GM21825 (cell line): ENCODE measurements around the gene TRAF1.

Experiments
- ATAC-seq: cut with Tn5 transposase; IDR thresholded peaks from one replicate; pipeline ENCODE4 v1.9.1; 2021; ENCODE audit warnings: mild to moderate bottlenecking, moderate library complexity; ENCODE audit not compliant: unreplicated experiment

The TRAF1 gene

GRCh38 chr9:120941046-120941770 lies 14.6 kb upstream of the TRAF1 start:
- ATAC-seq = no peak

GRCh38 chr9:120940573-120940972 lies 14.0 kb upstream of the TRAF1 start:
- ATAC-seq = no peak

DNA sequence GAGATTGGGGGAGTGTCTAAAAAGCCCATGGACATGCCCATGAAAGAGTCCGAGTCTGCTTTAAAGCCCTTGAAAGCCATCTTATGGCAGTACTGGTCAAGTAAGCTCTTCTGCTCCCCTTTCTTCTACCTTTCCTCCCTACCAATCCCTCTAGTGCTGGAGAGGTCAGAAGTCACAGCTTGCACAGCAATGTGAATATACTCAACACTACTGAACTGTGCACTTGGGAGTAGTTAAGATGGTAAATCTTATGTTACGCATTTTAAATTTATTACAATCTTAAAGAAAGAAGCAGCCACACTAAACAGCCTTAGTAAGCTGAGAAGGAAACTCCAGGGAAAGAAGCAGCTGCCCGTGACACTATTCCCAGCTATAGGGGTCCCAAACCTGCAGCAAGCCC lies 12.3 kb upstream of the TRAF1 start:
- ATAC-seq = no peak

- no peak for ATAC-seq
Measured at GRCh38 chr9:120937596-120937995, 11.0 kb upstream of the TRAF1 start.

GRCh38 chr9:120937127-120937526 lies 10.5 kb upstream of the TRAF1 start:
- no peak for ATAC-seq

DNA sequence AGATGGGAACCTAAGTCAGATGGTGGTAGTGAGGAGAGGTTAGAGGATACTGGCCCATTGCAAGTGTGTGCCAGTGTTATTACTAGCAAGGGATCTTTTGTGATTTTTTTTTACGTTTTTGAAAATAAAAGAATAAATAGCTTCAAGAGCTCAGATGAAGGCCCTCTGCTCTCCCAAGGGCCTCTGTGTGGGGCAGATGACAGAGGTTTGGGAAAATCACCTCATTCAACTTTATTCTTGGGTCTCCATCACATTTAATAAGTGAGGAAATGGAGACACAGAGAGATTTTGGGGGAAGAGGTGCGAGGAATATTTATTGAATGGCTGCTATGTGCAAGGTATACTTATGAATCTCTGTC lies 10.1 kb upstream of the TRAF1 start:
- ATAC-seq = no peak

GRCh38 chr9:120936011-120936763 lies 9.6 kb upstream of the TRAF1 start:
- no peak for ATAC-seq

GRCh38 chr9:120935383-120935857 lies 8.8 kb upstream of the TRAF1 start:
- no peak for ATAC-seq

GRCh38 chr9:120934281-120934680 lies 7.7 kb upstream of the TRAF1 start:
- ATAC-seq = no peak

DNA sequence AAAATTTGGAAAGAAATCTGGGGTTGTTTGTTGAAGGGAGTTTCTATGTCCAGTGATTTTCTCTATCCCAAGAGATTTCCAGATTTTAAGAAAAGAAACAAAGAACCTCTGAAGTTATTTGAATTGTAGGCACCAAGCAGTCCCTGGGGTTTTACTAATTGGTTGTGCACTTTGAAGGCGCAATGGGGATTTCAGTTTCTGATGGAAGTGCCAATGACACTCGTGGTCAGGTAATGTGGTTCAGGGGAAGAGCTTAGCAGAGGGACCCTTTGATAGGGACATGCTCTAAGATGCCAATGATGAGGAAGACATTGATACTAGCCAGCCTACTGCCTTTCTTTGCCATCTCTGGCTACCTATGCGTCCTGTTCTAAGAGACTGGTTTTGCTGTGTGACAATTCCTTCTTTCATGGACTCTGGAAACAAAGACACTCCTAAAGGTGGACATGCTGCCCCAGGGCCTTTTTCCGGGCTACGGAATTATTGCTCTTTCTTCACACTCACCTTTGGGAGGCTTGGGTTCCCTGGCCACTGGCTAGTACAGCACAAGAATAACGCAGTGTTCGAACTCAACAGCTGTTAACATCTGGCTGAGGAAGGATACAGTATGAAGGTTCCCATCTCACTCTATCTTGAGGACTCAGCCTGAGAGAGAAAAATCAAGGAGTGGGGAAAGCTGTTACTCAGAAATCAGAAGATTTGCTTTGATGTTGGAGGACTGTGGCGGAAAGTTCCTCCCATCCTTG lies 6.9 kb upstream of the TRAF1 start:
- ATAC-seq = no peak

DNA sequence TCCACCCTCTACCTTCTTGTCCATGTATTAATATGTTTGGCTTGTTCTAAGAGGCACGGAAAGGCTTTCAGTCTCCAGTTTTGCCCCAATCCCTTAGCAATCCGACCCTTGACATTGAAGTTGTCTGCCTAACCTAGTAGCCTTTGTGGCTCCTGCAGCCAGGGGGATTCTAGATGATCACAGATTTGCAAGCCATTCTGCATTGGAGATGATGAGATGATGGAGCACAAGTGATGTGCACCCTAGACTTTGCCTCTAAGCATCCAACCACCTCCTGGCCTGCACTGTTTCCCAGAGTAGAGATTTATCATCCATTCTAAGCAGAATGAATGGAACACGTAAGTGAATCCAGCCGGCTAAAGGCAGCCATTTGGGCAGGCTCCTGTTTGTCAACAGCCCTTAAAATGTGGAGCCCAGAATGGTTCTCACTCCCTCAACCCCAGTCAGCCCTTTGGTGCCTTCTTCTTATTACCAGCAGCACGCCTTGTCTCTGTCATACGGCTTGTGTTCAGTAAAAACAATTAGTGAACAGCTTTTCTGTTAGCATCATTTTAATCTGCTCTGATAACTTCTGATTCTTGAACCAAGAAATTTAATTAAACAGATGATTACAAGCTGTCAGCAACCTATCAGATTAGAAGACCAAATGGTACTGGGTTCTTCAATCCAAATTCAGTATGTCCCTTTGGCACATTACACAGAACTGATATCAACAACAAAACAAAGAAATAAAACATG lies 5.7 kb upstream of the TRAF1 start:
- ATAC-seq = no peak

GRCh38 chr9:120931231-120932085 lies 4.9 kb upstream of the TRAF1 start:
- ATAC-seq = peak; percentile 44

GRCh38 chr9:120929229-120929791 lies 2.7 kb upstream of the TRAF1 start:
- no peak for ATAC-seq

GRCh38 chr9:120928483-120929228 lies 2.1 kb upstream of the TRAF1 start:
- ATAC-seq = peak; percentile 31

- ATAC-seq = no peak
Measured at GRCh38 chr9:120928015-120928482, 1.5 kb upstream of the TRAF1 start.

GRCh38 chr9:120927269-120928014 lies 846 bp upstream of the TRAF1 start:
- ATAC-seq = no peak

DNA sequence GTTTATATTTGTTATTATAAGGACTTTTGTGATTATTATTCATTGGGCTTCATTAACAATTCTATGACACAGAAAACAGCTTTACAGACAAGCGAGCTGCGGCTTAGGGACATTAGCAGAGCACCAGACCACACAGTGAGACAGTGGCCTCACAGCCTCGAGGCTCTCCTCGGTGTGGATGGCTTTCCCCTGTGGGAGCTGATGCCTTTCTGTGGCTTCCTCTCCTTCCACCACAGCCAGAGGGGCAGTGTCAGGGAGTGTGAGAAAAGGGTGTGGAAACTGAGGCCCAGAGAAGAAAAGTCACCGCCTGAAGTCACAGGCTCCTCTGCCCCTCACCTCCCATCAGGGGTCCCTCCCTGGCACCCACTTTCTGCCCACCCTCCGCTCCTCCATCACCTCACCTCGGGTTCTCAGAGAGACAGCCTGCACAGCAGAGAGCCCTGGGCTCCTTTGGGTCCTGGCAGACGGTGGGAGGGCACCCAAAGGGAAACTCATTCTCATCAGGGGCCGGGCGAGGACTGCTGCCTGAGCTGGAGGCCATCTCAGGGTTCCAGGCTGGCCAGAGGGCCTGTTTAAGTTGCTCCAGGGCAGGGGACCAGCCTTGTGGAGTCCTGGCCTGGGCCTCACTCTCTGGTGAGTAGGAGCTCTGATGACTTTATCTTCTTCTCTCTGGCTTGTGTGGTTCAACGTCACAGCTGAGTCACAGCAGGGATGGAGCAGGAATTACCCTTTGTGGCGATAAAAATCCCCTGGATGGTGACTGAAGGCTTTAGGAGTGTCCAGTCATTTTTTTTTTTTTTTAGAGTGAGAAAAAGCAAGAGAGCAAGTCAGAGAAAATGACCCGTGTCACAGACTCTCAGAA lies 830 bp downstream of the TRAF1 start:
- ATAC-seq = peak; percentile 41
